ENCODE data around the gene MKNK2.

The MKNK2 gene

GRCh38 chr19:2039089-2039958, 11.7 kb downstream of the MKNK2 start:
- no peak for TF ChIP-seq SP1 (IDR thresholded peaks at IDR 0.05)
- no peak for TF ChIP-seq ZNF384 (IDR thresholded peaks at IDR 0.05)
- TF ChIP-seq TARDBP (IDR thresholded peaks at IDR 0.05), result no peak
- TF ChIP-seq PKNOX1 (IDR thresholded peaks at IDR 0.05), result no peak
- TF ChIP-seq LEF1 (IDR thresholded peaks at IDR 0.05; ENCODE audit: borderline replicate concordance), result no peak
- no peak for TF ChIP-seq HDGF (IDR thresholded peaks at IDR 0.05; ENCODE audit: borderline replicate concordance)
- no peak for TF ChIP-seq FOXK2 (IDR thresholded peaks at IDR 0.05)
- TF ChIP-seq L3MBTL2 (conservative IDR thresholded peaks at IDR 0.05), result no peak
- no peak for TF ChIP-seq BHLHE40 (IDR thresholded peaks at IDR 0.05; ENCODE audit: borderline replicate concordance)
- TF ChIP-seq CTBP1 (IDR thresholded peaks at IDR 0.05; ENCODE audit: borderline replicate concordance), result no peak
- TF ChIP-seq FOXA1 (IDR thresholded peaks at IDR 0.05), result no peak
- TF ChIP-seq SUZ12 (IDR thresholded peaks at IDR 0.05), result no peak
- no peak for TF ChIP-seq ARNT (IDR thresholded peaks at IDR 0.05)
- no peak for TF ChIP-seq NFRKB (IDR thresholded peaks at IDR 0.05)
- TF ChIP-seq ELF4 (IDR thresholded peaks at IDR 0.05), result no peak
- TF ChIP-seq FOXM1 (IDR thresholded peaks at IDR 0.05; ENCODE audit: borderline replicate concordance), result no peak
- DNase-seq (ENCODE audit: extremely low spot score), result no peak
- CTCF ChIA-PET, result no interaction called here
- POLR2A ChIA-PET, result interaction anchor here (1.6 kb wide), 1 partner anchor 12 kb away, joined by 6 read pairs; no protein-coding TSS in a partner anchor

GRCh38 chr19:2038284-2039088, 12.6 kb downstream of the MKNK2 start:
- CTCF ChIA-PET, result no interaction called here
- DNase-seq (ENCODE audit: extremely low spot score), result no peak
- POLR2A ChIA-PET, result interaction anchor here (1.6 kb wide), 1 partner anchor 13 kb away, joined by 6 read pairs; no protein-coding TSS in a partner anchor
- no peak for TF ChIP-seq BHLHE40 (IDR thresholded peaks at IDR 0.05; ENCODE audit: borderline replicate concordance)

GRCh38 chr19:2037651-2038255, 13.3 kb downstream of the MKNK2 start:
- no peak for TF ChIP-seq L3MBTL2 (conservative IDR thresholded peaks at IDR 0.05)
- TF ChIP-seq ARNT (IDR thresholded peaks at IDR 0.05), result no peak
- no peak for TF ChIP-seq SUZ12 (IDR thresholded peaks at IDR 0.05)
- no peak for TF ChIP-seq CTBP1 (IDR thresholded peaks at IDR 0.05; ENCODE audit: borderline replicate concordance)
- no peak for TF ChIP-seq FOXA1 (IDR thresholded peaks at IDR 0.05)
- TF ChIP-seq NFRKB (IDR thresholded peaks at IDR 0.05), result no peak
- no peak for TF ChIP-seq LEF1 (IDR thresholded peaks at IDR 0.05; ENCODE audit: borderline replicate concordance)
- TF ChIP-seq FOXK2 (IDR thresholded peaks at IDR 0.05), result no peak
- TF ChIP-seq PKNOX1 (IDR thresholded peaks at IDR 0.05), result no peak
- TF ChIP-seq FOXM1 (IDR thresholded peaks at IDR 0.05; ENCODE audit: borderline replicate concordance), result no peak
- TF ChIP-seq BHLHE40 (IDR thresholded peaks at IDR 0.05; ENCODE audit: borderline replicate concordance), result no peak
- no peak for TF ChIP-seq TARDBP (IDR thresholded peaks at IDR 0.05)
- no peak for TF ChIP-seq ZNF384 (IDR thresholded peaks at IDR 0.05)
- TF ChIP-seq SP1 (IDR thresholded peaks at IDR 0.05), result no peak
- no peak for TF ChIP-seq HDGF (IDR thresholded peaks at IDR 0.05; ENCODE audit: borderline replicate concordance)
- TF ChIP-seq ELF4 (IDR thresholded peaks at IDR 0.05), result no peak
- ChIA-PET CTCF (no interaction called here), POLR2A (no interaction called here)
- DNase-seq (ENCODE audit: extremely low spot score), result no peak

- POLR2A ChIA-PET, result no interaction called here
These were observed 14.6 kb downstream of the MKNK2 start for GRCh38 chr19:2036424-2036823.

GRCh38 chr19:2035590-2035991, 15.5 kb downstream of the MKNK2 start:
- CTCF ChIA-PET, result interaction anchor here (0.8 kb wide), 1 partner anchor 18 kb away, joined by 3 read pairs; no protein-coding TSS in a partner anchor
- no peak for DNase-seq (ENCODE audit: extremely low spot score)
- no peak for TF ChIP-seq NFRKB (IDR thresholded peaks at IDR 0.05)
- no peak for TF ChIP-seq FOXA1 (IDR thresholded peaks at IDR 0.05)
- TF ChIP-seq FOXK2 (IDR thresholded peaks at IDR 0.05), result no peak
- no peak for TF ChIP-seq ARNT (IDR thresholded peaks at IDR 0.05)
- no peak for TF ChIP-seq CTBP1 (IDR thresholded peaks at IDR 0.05; ENCODE audit: borderline replicate concordance)
- no peak for TF ChIP-seq L3MBTL2 (conservative IDR thresholded peaks at IDR 0.05)
- TF ChIP-seq SP1 (IDR thresholded peaks at IDR 0.05), result no peak
- no peak for TF ChIP-seq FOXM1 (IDR thresholded peaks at IDR 0.05; ENCODE audit: borderline replicate concordance)
- POLR2A ChIA-PET, result interaction anchor here (1.0 to 1.4 kb wide), 3 partner anchors 8 to 16 kb away, joined by 3 to 5 read pairs (median 4); partner anchors contain the start of gene MKNK2

More at GRCh38 chr19:2036424-2036823, 14.6 kb downstream of the MKNK2 start:
- TF ChIP-seq FOXK2 (IDR thresholded peaks at IDR 0.05), result no peak
- no peak for TF ChIP-seq ZNF384 (IDR thresholded peaks at IDR 0.05)
- TF ChIP-seq CTBP1 (IDR thresholded peaks at IDR 0.05; ENCODE audit: borderline replicate concordance), result no peak
- TF ChIP-seq L3MBTL2 (conservative IDR thresholded peaks at IDR 0.05), result no peak
- no peak for TF ChIP-seq ELF4 (IDR thresholded peaks at IDR 0.05)
- no peak for TF ChIP-seq FOXM1 (IDR thresholded peaks at IDR 0.05; ENCODE audit: borderline replicate concordance)
- TF ChIP-seq FOXA1 (IDR thresholded peaks at IDR 0.05), result no peak
- no peak for TF ChIP-seq SUZ12 (IDR thresholded peaks at IDR 0.05)
- no peak for TF ChIP-seq ARNT (IDR thresholded peaks at IDR 0.05)
- no peak for TF ChIP-seq LEF1 (IDR thresholded peaks at IDR 0.05; ENCODE audit: borderline replicate concordance)
- TF ChIP-seq HDGF (IDR thresholded peaks at IDR 0.05; ENCODE audit: borderline replicate concordance), result no peak
- no peak for TF ChIP-seq NFRKB (IDR thresholded peaks at IDR 0.05)
- TF ChIP-seq TARDBP (IDR thresholded peaks at IDR 0.05), result no peak
- TF ChIP-seq SP1 (IDR thresholded peaks at IDR 0.05), result no peak
- TF ChIP-seq BHLHE40 (IDR thresholded peaks at IDR 0.05; ENCODE audit: borderline replicate concordance), result no peak
- no peak for DNase-seq (ENCODE audit: extremely low spot score)
- CTCF ChIA-PET, result no interaction called here
